Neural progenitor cell (in vitro differentiated cells): ENCODE results near the gene SLC38A10. TPM values are rescaled to one million over a fixed set of nuclear protein-coding genes. Genes with fewer than 3 reads are reported as not detected.

Source experiments
- DNase-seq: peaks from one replicate; pipeline ENCODE4 v3.0.0-alpha.2; 2016; ENCODE audit warnings: low spot score
- H2AFZ ChIP-seq: fragments of 200-600 bp; sonication (generic); replicated peaks from 2 replicates; pipeline ENCODE4 v1.6.1; 2016; ENCODE audit warnings: antibody characterized with exemption
- H3F3A ChIP-seq: fragments of 200-600 bp; sonication (generic); 2 replicates; pipeline ENCODE4 v1.6.1; 2016; ENCODE audit warnings: antibody characterized with exemption, low read depth
- H3K27ac ChIP-seq: fragments of 200-600 bp; sonication (generic); 2 replicates; pipeline ENCODE4 v1.5.1; 2016; ENCODE audit warnings: mild to moderate bottlenecking
- H3K27me3 ChIP-seq: fragments of 200-600 bp; sonication (generic); 2 replicates; pipeline ENCODE4 v1.6.1; 2016; ENCODE audit warnings: mild to moderate bottlenecking, moderate library complexity
- H3K36me3 ChIP-seq: fragments of 200-600 bp; sonication (generic); 2 replicates; pipeline ENCODE4 v1.5.1; 2016
- H3K4me1 ChIP-seq: fragments of 200-600 bp; sonication (generic); 2 replicates; pipeline ENCODE4 v1.6.1; 2016; ENCODE audit warnings: mixed run types
- H3K4me2 ChIP-seq: fragments of 200-600 bp; sonication (generic); 2 replicates; pipeline ENCODE4 v1.6.1; 2016
- H3K4me3 ChIP-seq: fragments of 200-600 bp; sonication (generic); 2 replicates; pipeline ENCODE4 v1.5.1; 2016
- H3K79me2 ChIP-seq: fragments of 200-600 bp; sonication (generic); 2 replicates; pipeline ENCODE4 v1.6.1; 2016; ENCODE audit warnings: low read depth
- H3K9ac ChIP-seq: fragments of 200-600 bp; sonication (generic); 2 replicates; pipeline ENCODE4 v1.6.1; 2016
- H3K9me3 ChIP-seq: fragments of 200-600 bp; sonication (generic); 2 replicates; pipeline ENCODE4 v1.5.1; 2016; ENCODE audit warnings: low read depth
- H4K20me1 ChIP-seq: fragments of 200-600 bp; sonication (generic); 2 replicates; pipeline ENCODE4 v1.6.1; 2016; ENCODE audit warnings: low read depth
- H3K27ac Mint-ChIP-seq: 3 replicates; pipeline ENCODE4 v1.8.0; 2021; ENCODE audit warnings: mixed read lengths
- H3K27me3 Mint-ChIP-seq: 2 replicates; pipeline ENCODE4 v1.8.0; 2022; ENCODE audit warnings: low read depth, mild to moderate bottlenecking, inconsistent platforms, moderate library complexity, mixed read lengths; ENCODE audit not compliant: insufficient read depth
- H3K36me3 Mint-ChIP-seq: 3 replicates; pipeline ENCODE4 v1.8.0; 2021; ENCODE audit warnings: mixed read lengths
- H3K4me1 Mint-ChIP-seq: 3 replicates; pipeline ENCODE4 v1.8.0; 2021; ENCODE audit warnings: mixed read lengths
- H3K4me3 Mint-ChIP-seq: 3 replicates; pipeline ENCODE4 v1.8.0; 2021; ENCODE audit warnings: mild to moderate bottlenecking, moderate library complexity, mixed read lengths
- H3K9me3 Mint-ChIP-seq: 3 replicates; pipeline ENCODE4 v1.8.0; 2020; ENCODE audit warnings: mixed read lengths
- CTCF ChIP-seq: fragments of 200-600 bp; sonication (generic); IDR thresholded peaks from 2 replicates; pipeline ENCODE4 v1.5.1; 2017; ENCODE audit warnings: antibody characterized with exemption, mild to moderate bottlenecking
- EZH2 ChIP-seq: fragments of 200-600 bp; sonication (generic); IDR thresholded peaks from 2 replicates; pipeline ENCODE4 v1.6.1; 2017; ENCODE audit warnings: antibody characterized with exemption, mild to moderate bottlenecking, moderate library complexity
- EZH2phosphoT487 ChIP-seq: fragments of 200-600 bp; sonication (generic); IDR thresholded peaks from 2 replicates; pipeline ENCODE4 v1.6.1; 2017; ENCODE audit warnings: antibody characterized with exemption
- total RNA-seq: library from RNA; depleted of rRNA; stranded (reverse); fragments of >200 nt; gene quantifications from 2 replicates; pipeline ENCODE4 v1.2.3, GENCODE V29; 2015; ENCODE audit warnings: low replicate concordance

The SLC38A10 gene
- total RNA-seq, 1 donor from 2014 or later, result 8.3 TPM

GRCh38 chr17:81200695-81201580 is 94.2 kb downstream of the SLC38A10 start:
- Histone ChIP-seq H4K20me1 (no peaks in the 10 kb centered on the region), H3K9me3 (no peaks in the 10 kb centered on the region), H3K4me1 (no peaks in the 10 kb centered on the region), H3K4me2 (no peak overlapping the region), H3K27ac (no peak overlapping the region), H3K27me3 (no peaks in the 10 kb centered on the region), H3K36me3 (no peaks in the 10 kb centered on the region), H3K79me2 (no peaks in the 10 kb centered on the region), H3F3A (no peaks in the 10 kb centered on the region), H3K4me3 (no peak overlapping the region), H3K9ac (no peak overlapping the region), H2AFZ (no peak overlapping the region)
- Mint-ChIP-seq H3K4me1 (peaks cover 2% of the 10 kb centered on the region), H3K9me3 (no peaks in the 10 kb centered on the region), H3K27me3 (no peaks in the 10 kb centered on the region), H3K27ac (no peak overlapping the region), H3K4me3 (no peak overlapping the region), H3K36me3 (peaks cover 7% of the 10 kb centered on the region)
- TF ChIP-seq EZH2phosphoT487 (no peak), CTCF (peak; percentile 51), EZH2 (no peak)
- peak; percentile 62 for DNase-seq

- no peak overlapping the region for H2AFZ ChIP-seq
- H3K4me2 ChIP-seq, result no peak overlapping the region
- H4K20me1 ChIP-seq, result no peaks in the 10 kb centered on the region
- H3K27me3 ChIP-seq, result no peaks in the 10 kb centered on the region
- H3K36me3 ChIP-seq, result no peaks in the 10 kb centered on the region
- no peaks in the 10 kb centered on the region for H3K4me1 ChIP-seq
- no peaks in the 10 kb centered on the region for H3K9me3 ChIP-seq
- Mint-ChIP-seq H3K4me1 (peaks cover 2% of the 10 kb centered on the region), H3K9me3 (no peaks in the 10 kb centered on the region), H3K4me3 (no peak overlapping the region), H3K27ac (no peak overlapping the region), H3K27me3 (no peaks in the 10 kb centered on the region), H3K36me3 (peaks cover 7% of the 10 kb centered on the region)
- H3F3A ChIP-seq, result no peaks in the 10 kb centered on the region
- no peak overlapping the region for H3K4me3 ChIP-seq
- TF ChIP-seq EZH2phosphoT487 (no peak), CTCF (no peak), EZH2 (no peak)
- H3K27ac ChIP-seq, result no peak overlapping the region
- no peak for DNase-seq
- H3K9ac ChIP-seq, result no peak overlapping the region
- no peaks in the 10 kb centered on the region for H3K79me2 ChIP-seq
These were observed 94.9 kb downstream of the SLC38A10 start for GRCh38 chr17:81200201-81200600.

- no peak for DNase-seq
- H3K9me3 Mint-ChIP-seq, result no peaks in the 10 kb centered on the region
- no peaks in the 10 kb centered on the region for H3K79me2 ChIP-seq
These were observed 95.7 kb downstream of the SLC38A10 start for GRCh38 chr17:81199482-81199830.

More at GRCh38 chr17:81199482-81199830, 95.7 kb downstream of the SLC38A10 start:
- Histone ChIP-seq H3K9me3 (no peaks in the 10 kb centered on the region), H3K36me3 (no peaks in the 10 kb centered on the region), H3K27me3 (no peaks in the 10 kb centered on the region), H3K4me1 (no peaks in the 10 kb centered on the region), H3K4me3 (no peak overlapping the region), H2AFZ (no peak overlapping the region), H3F3A (no peaks in the 10 kb centered on the region), H3K27ac (no peak overlapping the region), H4K20me1 (no peaks in the 10 kb centered on the region), H3K4me2 (no peak overlapping the region), H3K9ac (no peak overlapping the region)
- Mint-ChIP-seq H3K27ac (no peak overlapping the region), H3K36me3 (peaks cover 6% of the 10 kb centered on the region), H3K4me1 (peaks cover 2% of the 10 kb centered on the region), H3K4me3 (no peak overlapping the region), H3K27me3 (no peaks in the 10 kb centered on the region)
- TF ChIP-seq CTCF (no peak), EZH2 (no peak), EZH2phosphoT487 (no peak)
